Stimulated activated CD4-positive, alpha-beta T cell treated with anti-CD3 and anti-CD28 coated beads, Interleukin-15, amount 100 ng/mL, for 1 hour (primary cell): ENCODE measurements around the gene COBL.

Source experiments
- DNase-seq, 2 donors: peaks; one replicate each; pipeline ENCODE4 v3.0.0-alpha.2; 2020; ENCODE audit warnings: low read depth in 1 of 2, low spot score in 1 of 2

Gene COBL

GRCh38 chr7:51126813-51127617 lies 189.6 kb downstream of the COBL start:
- DNase-seq, result no peak

- no peak for DNase-seq
These were observed 190.3 kb downstream of the COBL start for GRCh38 chr7:51126324-51126723.

GRCh38 chr7:51124321-51124720 lies 192.3 kb downstream of the COBL start:
- no peak for DNase-seq

- DNase-seq, result peak in 1 of 2 donors; percentile 41
These were observed 193.1 kb downstream of the COBL start for GRCh38 chr7:51123322-51124019.

- no peak for DNase-seq
These were observed 194.6 kb downstream of the COBL start for GRCh38 chr7:51121931-51122425.

GRCh38 chr7:51121036-51121790 lies 195.4 kb downstream of the COBL start:
- no peak for DNase-seq

- no peak for DNase-seq
These were observed 198.0 kb downstream of the COBL start for GRCh38 chr7:51118628-51119027.

- DNase-seq, result no peak
These were observed 202.1 kb downstream of the COBL start for GRCh38 chr7:51114501-51114900.

- DNase-seq, result no peak
These were observed 202.6 kb downstream of the COBL start for GRCh38 chr7:51113962-51114361.

GRCh38 chr7:51113560-51113959 lies 203.0 kb downstream of the COBL start:
- no peak for DNase-seq

GRCh38 chr7:51111241-51111940 lies 205.2 kb downstream of the COBL start:
- no peak for DNase-seq

- DNase-seq, result no peak
These were observed 208.5 kb downstream of the COBL start for GRCh38 chr7:51108134-51108533.

GRCh38 chr7:51104278-51104677 lies 212.3 kb downstream of the COBL start:
- DNase-seq, result no peak

GRCh38 chr7:51103718-51104117 lies 212.9 kb downstream of the COBL start:
- no peak for DNase-seq

GRCh38 chr7:51102828-51103227 lies 213.8 kb downstream of the COBL start:
- DNase-seq, result no peak

GRCh38 chr7:51101111-51101757 lies 215.4 kb downstream of the COBL start:
- no peak for DNase-seq

GRCh38 chr7:51090411-51090810 lies 226.2 kb downstream of the COBL start:
- no peak for DNase-seq

- DNase-seq, result no peak
These were observed 231.4 kb downstream of the COBL start for GRCh38 chr7:51085034-51085692.

- no peak for DNase-seq
These were observed 232.5 kb downstream of the COBL start for GRCh38 chr7:51084121-51084520.

- no peak for DNase-seq
These were observed 233.6 kb downstream of the COBL start for GRCh38 chr7:51082940-51083533.
